Measurements from ENCODE around the gene TXNRD2. TPM values are rescaled to one million over a fixed set of nuclear protein-coding genes. Genes with fewer than 3 reads are reported as not detected.

TXNRD2 gene
- total RNA-seq, 1 donor from 2014 or later = 23.5 TPM

DNA sequence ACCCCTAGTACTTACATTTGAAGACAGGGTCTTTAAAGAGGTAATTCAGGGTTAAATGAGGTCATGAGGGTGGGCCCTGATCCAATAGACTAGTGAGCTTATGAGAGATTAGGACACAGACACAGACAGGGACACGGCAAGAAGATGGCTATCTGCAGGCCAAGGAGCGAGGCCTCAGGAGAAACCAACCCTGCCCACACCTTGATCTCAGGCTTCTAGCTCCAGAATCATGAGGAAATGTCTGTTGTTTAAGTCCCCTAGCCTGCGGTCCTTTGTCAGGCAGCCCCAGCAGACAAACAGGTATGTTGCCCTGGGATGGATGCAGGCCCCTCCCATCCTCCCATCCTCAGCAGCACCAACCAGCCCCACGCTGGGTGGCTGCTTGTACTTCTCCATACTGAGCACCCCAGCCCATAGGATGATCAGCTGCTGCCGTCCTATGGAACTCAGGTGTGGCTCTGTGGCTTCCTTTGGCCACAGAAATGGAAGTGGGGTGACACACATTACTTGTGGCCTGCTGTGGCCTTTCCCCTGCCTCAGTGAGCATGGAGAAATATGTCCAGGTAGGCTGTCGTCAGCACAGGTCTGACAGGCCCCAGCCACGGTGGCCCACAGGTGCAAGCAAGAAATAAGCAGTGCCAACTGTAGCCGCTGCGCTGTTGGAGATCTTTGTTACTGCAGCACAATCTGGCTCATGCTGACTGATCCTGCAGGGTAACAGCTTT, 94.8 kb downstream of the TXNRD2 start:
- intact Hi-C loops (cut with micrococcal nuclease) = no loop called here

DNA sequence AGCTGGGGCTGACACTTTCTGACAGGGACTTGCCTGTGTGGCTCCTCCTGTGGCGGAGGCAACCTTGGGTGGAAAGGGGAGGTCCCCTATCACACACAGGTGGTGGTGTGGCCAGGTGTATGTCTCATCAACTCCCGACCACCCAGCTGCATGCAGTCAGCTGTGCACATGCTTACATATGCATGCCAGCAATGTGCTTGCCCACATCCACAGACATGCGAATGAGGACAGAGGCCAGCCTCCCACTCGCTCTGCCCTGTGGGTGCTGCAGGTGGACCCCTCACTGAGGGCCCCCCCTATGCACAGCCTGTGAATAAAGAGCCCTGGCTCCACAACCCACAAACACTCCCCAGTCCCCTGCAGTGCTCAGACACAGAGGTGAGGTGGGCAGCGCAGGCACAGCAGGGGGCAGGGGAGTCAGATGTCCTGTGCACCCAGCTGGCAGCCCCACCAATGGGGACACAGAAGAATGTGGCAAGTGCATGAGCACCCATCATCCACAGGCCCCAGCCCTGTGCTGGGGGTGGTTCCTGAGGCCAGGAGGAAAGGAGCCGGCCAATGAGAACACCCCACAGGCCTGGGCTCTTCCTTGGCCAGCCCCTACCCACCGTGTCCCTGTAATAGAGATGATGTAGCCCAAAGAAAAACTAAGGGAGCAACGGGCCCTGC, 96.4 kb downstream of the TXNRD2 start:
- DNase-seq = peak; percentile 55
- intact Hi-C loops (cut with micrococcal nuclease) = no loop called here
- no peak overlapping the region for H3K27ac Mint-ChIP-seq
- H3K27me3 Mint-ChIP-seq = no peaks in the 10 kb centered on the region
- peaks cover 11% of the 10 kb centered on the region for H3K4me1 Mint-ChIP-seq
- no peak overlapping the region for H3K4me3 Mint-ChIP-seq
- H3K36me3 Mint-ChIP-seq (ENCODE audit: low read depth) = peaks cover 27% of the 10 kb centered on the region
- no peaks in the 10 kb centered on the region for H3K9me3 Mint-ChIP-seq

More for the DNA sequence above, 94.8 kb downstream of the TXNRD2 start:
- Mint-ChIP-seq H3K27me3 (no peaks in the 10 kb centered on the region), H3K4me1 (peaks cover 11% of the 10 kb centered on the region), H3K27ac (no peak overlapping the region), H3K9me3 (no peaks in the 10 kb centered on the region), H3K4me3 (no peak overlapping the region), H3K36me3 (ENCODE audit: low read depth) (peaks cover 32% of the 10 kb centered on the region)
- DNase-seq = peak; percentile 53

GRCh38 chr22:19844377-19845053, 97.1 kb downstream of the TXNRD2 start:
- Mint-ChIP-seq H3K9me3 (no peaks in the 10 kb centered on the region), H3K27ac (peak overlapping the region; percentile 69), H3K4me1 (peaks cover 11% of the 10 kb centered on the region), H3K4me3 (no peak overlapping the region), H3K36me3 (ENCODE audit: low read depth) (peaks cover 20% of the 10 kb centered on the region), H3K27me3 (no peaks in the 10 kb centered on the region)
- intact Hi-C loops (cut with micrococcal nuclease) = no loop called here
- DNase-seq = peak; percentile 61

GRCh38 chr22:19843857-19844376, 97.7 kb downstream of the TXNRD2 start:
- intact Hi-C loops (cut with micrococcal nuclease) = no loop called here
- Mint-ChIP-seq H3K36me3 (ENCODE audit: low read depth) (peaks cover 19% of the 10 kb centered on the region), H3K9me3 (no peaks in the 10 kb centered on the region), H3K27ac (no peak overlapping the region), H3K27me3 (no peaks in the 10 kb centered on the region), H3K4me3 (no peak overlapping the region), H3K4me1 (peaks cover 11% of the 10 kb centered on the region)
- no peak for DNase-seq

DNA sequence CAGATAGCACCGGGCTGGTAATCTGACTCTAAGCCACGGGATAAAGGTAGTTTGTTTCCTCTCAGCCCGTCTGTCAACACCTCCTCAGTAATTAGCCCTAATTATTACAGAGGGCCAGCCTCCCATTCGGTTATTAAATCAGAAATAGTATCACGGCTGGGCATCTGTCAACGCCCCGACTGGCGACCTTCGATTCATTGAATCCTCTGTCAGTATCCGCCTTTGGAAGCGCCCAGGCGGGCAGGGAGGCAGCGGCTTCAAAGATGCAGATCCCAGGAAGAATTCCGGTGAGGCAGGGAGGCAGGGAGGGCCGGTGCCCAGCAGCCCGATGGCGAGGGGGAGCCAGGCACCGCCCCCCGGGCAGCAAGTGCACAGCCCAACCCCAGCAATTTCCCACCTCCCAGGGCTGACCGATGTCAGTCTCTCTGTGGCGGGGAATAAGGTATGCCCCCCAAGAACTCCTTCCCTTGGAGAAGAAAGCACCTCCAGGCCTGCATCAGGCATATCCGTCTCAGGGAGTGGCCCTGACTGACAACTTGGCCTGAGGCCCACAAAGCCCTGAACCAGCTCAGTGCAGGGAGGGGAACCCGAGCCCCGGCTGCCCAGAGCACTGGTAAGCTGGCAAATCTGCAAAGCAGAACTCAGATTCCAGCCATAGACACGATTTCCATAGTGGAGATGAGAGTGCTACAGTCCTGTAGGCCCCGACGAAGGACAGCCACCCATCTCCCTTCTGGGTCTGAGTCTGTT, 98.3 kb downstream of the TXNRD2 start:
- H3K27ac Mint-ChIP-seq = no peak overlapping the region
- H3K36me3 Mint-ChIP-seq (ENCODE audit: low read depth) = peaks cover 14% of the 10 kb centered on the region
- peaks cover 11% of the 10 kb centered on the region for H3K4me1 Mint-ChIP-seq
- no peaks in the 10 kb centered on the region for H3K9me3 Mint-ChIP-seq
- no peaks in the 10 kb centered on the region for H3K27me3 Mint-ChIP-seq
- no peak overlapping the region for H3K4me3 Mint-ChIP-seq
- intact Hi-C loops (cut with micrococcal nuclease) = no loop called here
- no peak for DNase-seq

DNA sequence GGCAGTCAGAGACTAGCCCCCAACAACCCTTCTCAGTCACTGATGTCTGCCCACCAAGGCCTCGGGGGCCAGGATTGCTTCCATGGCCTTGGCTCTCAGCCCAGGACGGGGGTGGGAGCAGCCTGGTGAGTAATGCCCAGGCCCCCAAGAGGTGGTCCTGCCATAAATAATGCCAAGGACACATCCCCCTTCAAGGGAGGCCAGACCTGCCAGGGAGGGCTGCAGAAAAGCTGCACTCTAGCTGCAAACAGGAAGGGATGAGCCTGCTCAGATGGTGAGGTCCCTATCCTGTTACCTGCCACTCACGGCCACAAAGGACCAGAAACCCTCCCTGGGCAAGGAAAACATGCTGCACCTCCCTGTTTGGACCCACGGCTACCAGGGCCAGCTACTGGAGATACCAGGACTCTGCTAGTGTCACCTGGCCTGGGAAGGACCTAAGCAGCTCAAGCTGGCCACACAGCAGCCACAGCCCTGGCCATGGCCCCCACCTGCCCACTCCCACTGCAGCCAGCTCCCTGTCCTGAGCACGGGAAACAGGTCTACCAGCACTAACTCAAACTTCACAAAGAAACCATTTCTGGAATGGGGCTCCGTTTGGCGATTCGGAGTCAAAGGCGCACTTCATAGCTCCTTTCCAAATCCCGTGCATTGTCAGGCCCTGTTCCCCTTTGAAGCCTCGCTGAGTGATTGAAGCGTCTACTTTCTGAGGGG, 99.1 kb downstream of the TXNRD2 start:
- no peaks in the 10 kb centered on the region for H3K9me3 Mint-ChIP-seq
- peaks cover 11% of the 10 kb centered on the region for H3K4me1 Mint-ChIP-seq
- peaks cover 7% of the 10 kb centered on the region for H3K36me3 Mint-ChIP-seq (ENCODE audit: low read depth)
- DNase-seq = no peak
- H3K27me3 Mint-ChIP-seq = no peaks in the 10 kb centered on the region
- no peak overlapping the region for H3K27ac Mint-ChIP-seq
- intact Hi-C loops (cut with micrococcal nuclease) = no loop called here
- no peak overlapping the region for H3K4me3 Mint-ChIP-seq

GRCh38 chr22:19841641-19842392, 99.8 kb downstream of the TXNRD2 start:
- DNase-seq = no peak
- Mint-ChIP-seq H3K4me3 (no peak overlapping the region), H3K4me1 (peaks cover 11% of the 10 kb centered on the region), H3K36me3 (ENCODE audit: low read depth) (peaks cover under 1% of the 10 kb centered on the region), H3K27me3 (no peaks in the 10 kb centered on the region), H3K9me3 (no peaks in the 10 kb centered on the region), H3K27ac (no peak overlapping the region)
- intact Hi-C loops (cut with micrococcal nuclease) = no loop called here

GRCh38 chr22:19840955-19841640, 100.5 kb downstream of the TXNRD2 start:
- intact Hi-C loops (cut with micrococcal nuclease) = no loop called here
- H3K9me3 Mint-ChIP-seq = no peaks in the 10 kb centered on the region
- H3K36me3 Mint-ChIP-seq (ENCODE audit: low read depth) = no peaks in the 10 kb centered on the region
- H3K4me1 Mint-ChIP-seq = peaks cover 11% of the 10 kb centered on the region
- H3K4me3 Mint-ChIP-seq = no peak overlapping the region
- no peak for DNase-seq
- H3K27me3 Mint-ChIP-seq = no peaks in the 10 kb centered on the region
- H3K27ac Mint-ChIP-seq = no peak overlapping the region

DNA sequence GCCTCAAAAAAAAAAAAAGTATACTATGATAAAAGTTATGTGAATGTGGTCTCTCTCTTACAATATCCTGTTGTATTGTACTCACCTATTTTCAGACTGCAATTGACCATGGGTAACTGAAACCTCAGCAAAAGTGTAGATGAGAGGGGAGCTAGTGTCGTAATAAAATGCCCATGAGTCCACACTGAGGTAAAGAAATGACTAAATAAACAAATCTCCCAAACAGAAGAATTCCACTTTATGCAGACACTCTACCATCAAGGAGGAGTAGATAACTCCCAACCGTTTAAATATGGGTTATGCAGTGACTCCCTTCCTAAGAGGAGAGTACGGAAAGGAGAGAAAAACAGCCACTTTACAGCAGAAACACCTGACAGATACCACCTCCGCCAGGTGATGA, 101.6 kb downstream of the TXNRD2 start:
- Mint-ChIP-seq H3K36me3 (ENCODE audit: low read depth) (no peaks in the 10 kb centered on the region), H3K4me1 (peaks cover 9% of the 10 kb centered on the region), H3K4me3 (no peak overlapping the region), H3K27ac (no peak overlapping the region), H3K27me3 (no peaks in the 10 kb centered on the region), H3K9me3 (no peaks in the 10 kb centered on the region)
- intact Hi-C loops (cut with micrococcal nuclease) = no loop called here
- DNase-seq = no peak

GRCh38 chr22:19837915-19838314, 103.7 kb downstream of the TXNRD2 start:
- DNase-seq = no peak
- intact Hi-C loops (cut with micrococcal nuclease) = no loop called here
- H3K9me3 Mint-ChIP-seq = no peaks in the 10 kb centered on the region
- no peak overlapping the region for H3K27ac Mint-ChIP-seq
- H3K27me3 Mint-ChIP-seq = no peaks in the 10 kb centered on the region
- H3K4me3 Mint-ChIP-seq = no peak overlapping the region
- no peaks in the 10 kb centered on the region for H3K36me3 Mint-ChIP-seq (ENCODE audit: low read depth)
- H3K4me1 Mint-ChIP-seq = peaks cover 5% of the 10 kb centered on the region

DNA sequence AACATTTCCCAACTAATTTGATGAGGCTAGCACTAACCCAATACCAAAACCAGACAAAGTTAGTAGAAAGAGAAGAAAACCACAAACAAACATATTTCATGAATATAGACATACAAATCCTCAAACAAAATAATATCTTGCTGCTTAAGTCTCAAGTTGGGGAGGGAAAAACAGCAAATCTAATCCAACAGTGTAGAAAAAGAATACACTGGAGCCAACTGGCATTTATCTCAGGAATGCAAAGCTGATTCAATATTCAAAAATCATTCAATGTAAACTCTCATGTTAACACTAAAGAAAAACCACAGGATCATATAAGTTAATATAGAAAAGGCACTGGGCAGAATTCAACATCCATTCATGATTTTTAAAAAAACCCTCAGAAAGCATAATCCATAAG, 105.1 kb downstream of the TXNRD2 start:
- peaks cover 5% of the 10 kb centered on the region for H3K4me1 Mint-ChIP-seq
- no peaks in the 10 kb centered on the region for H3K27me3 Mint-ChIP-seq
- H3K4me3 Mint-ChIP-seq = no peak overlapping the region
- no peak overlapping the region for H3K27ac Mint-ChIP-seq
- H3K36me3 Mint-ChIP-seq (ENCODE audit: low read depth) = no peaks in the 10 kb centered on the region
- intact Hi-C loops (cut with micrococcal nuclease) = no loop called here
- DNase-seq = no peak
- H3K9me3 Mint-ChIP-seq = no peaks in the 10 kb centered on the region

DNA sequence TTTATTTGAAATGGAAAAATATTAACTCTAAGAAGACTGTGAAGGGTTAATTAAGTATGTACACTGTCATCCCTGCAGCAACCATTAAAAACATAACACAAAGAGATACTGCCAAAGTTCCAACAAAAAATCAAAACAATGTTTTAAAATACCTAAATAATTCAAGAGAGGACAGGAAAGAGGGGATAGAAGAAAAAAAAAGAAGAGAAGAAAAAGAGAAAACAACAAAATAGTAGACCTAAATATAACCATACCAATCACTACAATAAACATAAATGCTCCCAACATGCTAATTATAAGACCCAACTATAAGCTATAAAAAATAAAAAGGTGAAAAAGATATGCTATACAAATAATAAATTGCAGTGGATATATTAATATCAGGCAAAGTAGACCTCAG, 107.0 kb downstream of the TXNRD2 start:
- Mint-ChIP-seq H3K36me3 (ENCODE audit: low read depth) (no peaks in the 10 kb centered on the region), H3K4me3 (no peak overlapping the region), H3K27ac (no peak overlapping the region), H3K9me3 (no peaks in the 10 kb centered on the region), H3K27me3 (no peaks in the 10 kb centered on the region), H3K4me1 (peaks cover 5% of the 10 kb centered on the region)
- DNase-seq = no peak
- intact Hi-C loops (cut with micrococcal nuclease) = no loop called here

All from activated CD4-positive, alpha-beta T cell treated with anti-CD3 and anti-CD28 coated beads, Interleukin-2, amount 10 ng/mL, durations not matched to agents 24 days and 14 days (primary cell).